ENCODE measurements around the gene ARL15. TPM values are rescaled to one million over a fixed set of nuclear protein-coding genes. Genes with fewer than 3 reads are reported as not detected.

Gene ARL15
- total and polyA plus RNA-seq, 2 of the 8 experiments (the other 6 are each of a cell fraction or from before 2014, with no cell fraction given), result 9.9 to 21.2 TPM

GRCh38 chr5:54263447-54263846 lies 46.9 kb downstream of the ARL15 start:
- Histone ChIP-seq H3K79me1 (ENCODE audit: low read depth, low read length) (no peaks in the 10 kb centered on the region; the same call in 1 of the 2 replicates), H2AK5ac (ENCODE audit: low read depth, low read length) (no peak overlapping the region), H2BK5ac (ENCODE audit: low read depth, low read length) (no peak overlapping the region), H3K27ac (ENCODE audit: low read depth, low read length) (no peak overlapping the region), H4K5ac (ENCODE audit: insufficient read length, low read depth, low read length) (no peak overlapping the region), H3K14ac (ENCODE audit: insufficient read length) (no peak overlapping the region), H2BK20ac (ENCODE audit: low read length) (no peak overlapping the region), H3K23me2 (ENCODE audit: low read depth, low read length) (no peaks in the 10 kb centered on the region), H4K20me1 (replicated peaks in 1 of 2; ENCODE audit: control insufficient read depth in 1 of 2, insufficient read depth in 2 of 2, low read length in 2 of 2) (no peaks in the 10 kb centered on the region), H3K36me3 (ENCODE audit: control insufficient read depth in 2 of 4, insufficient read depth in 4 of 4, low read length in 3 of 4) (no peaks in the 10 kb centered on the region), H3K18ac (ENCODE audit: extremely low read depth, low read length) (no peak overlapping the region), H2AFZ (ENCODE audit: low read length) (no peak overlapping the region), H3K9me3 (ENCODE audit: insufficient read depth in 2 of 2, low read depth in 1 of 2, low read length in 1 of 2) (no peaks in the 10 kb centered on the region), H3K4ac (replicated peaks; ENCODE audit: insufficient read length, low read depth, low read length) (no peak overlapping the region), H3K4me1 (replicated peaks in 1 of 4; ENCODE audit: control insufficient read depth in 3 of 4, insufficient read depth in 4 of 4, low read length in 3 of 4) (no peaks in the 10 kb centered on the region), H3K4me2 (ENCODE audit: insufficient read depth in 1 of 2, low read depth in 2 of 2, low read length in 2 of 2) (no peak overlapping the region), H3K4me3 (ENCODE audit: extremely low read depth in 1 of 4, insufficient read depth in 2 of 4, low read depth in 3 of 4, low read length in 4 of 4) (no peak overlapping the region), H3K23ac (ENCODE audit: insufficient read length) (no peak overlapping the region), H2BK120ac (replicated peaks; ENCODE audit: low read depth, low read length) (no peak overlapping the region), H3K9ac (replicated peaks in 1 of 4; ENCODE audit: extremely low read depth in 1 of 4, low read depth in 3 of 4, low read length in 3 of 4) (no peak overlapping the region), H3K27me3 (replicated peaks in 1 of 4; ENCODE audit: control insufficient read depth in 3 of 4, extremely low read depth in 1 of 4, insufficient read depth in 3 of 4, low read length in 3 of 4) (no peaks in the 10 kb centered on the region), H4K8ac (ENCODE audit: extremely low read depth, insufficient read depth, low read length) (no peak overlapping the region), H4K91ac (replicated peaks; ENCODE audit: insufficient read length, low read length) (no peak overlapping the region), H3K56ac (replicated peaks; ENCODE audit: insufficient read length, low read depth, low read length) (no peak overlapping the region), H2BK12ac (ENCODE audit: low read depth, low read length) (no peak overlapping the region), H3K79me2 (ENCODE audit: control insufficient read depth in 1 of 2, insufficient read depth in 2 of 2, low read length in 2 of 2) (no peaks in the 10 kb centered on the region), H2BK15ac (ENCODE audit: low read length) (no peak overlapping the region)
- ChIA-PET POLR2A (ENCODE audit: partially characterized antibody) (no interaction called here), CTCF (ENCODE audit: partially characterized antibody) (no interaction called here)
- DNase-seq (ENCODE audit: low read depth in 1 of 2, low spot score in 2 of 2), result no peak
- whole genome bisulfite sequencing, 2 experiments (ENCODE audit: extremely low coverage in 1 of 2, insufficient coverage in 1 of 2, insufficient read length in 1 of 2, insufficient replicate concordance in 2 of 2, low coverage in 1 of 2, low lambda C conversion rate in 2 of 2, missing lambda C conversion rate in 1 of 2), result 92% methylated on average over 1 of the region's 1 CpG; no CpG with 5 or more reads in 1 of the 2 experiments
- no peak for FAIRE-seq
- TF ChIP-seq HDAC2 (IDR thresholded peaks at IDR 0.05; ENCODE audit: borderline replicate concordance in 1 of 2, low read depth in 2 of 2, low read length in 2 of 2) (no peak), SP4 (IDR thresholded peaks at IDR 0.05; ENCODE audit: low read length) (no peak), MAFK (IDR thresholded peaks at IDR 0.05; ENCODE audit: low read depth, low read length) (no peak), TAF1 (IDR thresholded peaks at IDR 0.05; ENCODE audit: low read depth, low read length) (no peak), CBX5 (IDR thresholded peaks at IDR 0.05; ENCODE audit: low read depth, low read length) (no peak)

Data from H1 (cell line).